HG02973 (cell line): Measurements from ENCODE around the gene STAT5B.
"Not testable (repeated sequence)": the region's sequence is repeated elsewhere in the genome, so short reads cannot be mapped to it uniquely, and the experiment has no call there.

ENCODE experiments used
- ATAC-seq: cut with Tn5 transposase; IDR thresholded peaks from one replicate; pipeline ENCODE4 v1.9.1; 2021; ENCODE audit warnings: moderate library complexity; ENCODE audit not compliant: unreplicated experiment

STAT5B gene

GRCh38 chr17:42200706-42201457 is 75.3 kb downstream of the STAT5B start:
- no peak for ATAC-seq

- no peak for ATAC-seq
Measured at GRCh38 chr17:42199416-42200011, 76.7 kb downstream of the STAT5B start.

DNA sequence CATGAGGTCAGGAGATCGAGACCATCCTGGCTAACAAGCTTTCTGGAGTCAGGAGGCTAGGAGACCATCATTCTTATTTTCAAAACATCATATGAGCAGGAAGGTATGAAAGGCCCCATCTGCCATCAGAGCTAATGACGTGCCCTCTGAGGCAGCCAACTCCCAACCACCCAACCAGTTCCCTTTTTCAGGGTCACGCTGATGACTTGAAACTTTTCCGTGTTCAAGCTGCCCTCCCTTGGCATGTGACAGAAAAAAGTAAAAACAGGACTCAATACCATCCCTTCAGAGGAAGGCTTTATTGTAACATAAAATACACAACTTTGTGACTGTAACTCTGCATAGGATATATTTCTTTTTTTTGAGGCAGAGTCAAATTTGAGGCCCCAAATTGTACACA is 77.3 kb downstream of the STAT5B start:
- ATAC-seq, result no peak

- no peak for ATAC-seq
Measured at GRCh38 chr17:42197564-42198156, 78.5 kb downstream of the STAT5B start.

GRCh38 chr17:42193969-42194899 is 82.0 kb downstream of the STAT5B start, which contains the start of gene GHDC:
TSS of gene GHDC (minus strand) at chr17:42194494. CDS start at chr17:42193581, 913 bp downstream.
- ATAC-seq, result peak; percentile 68

DNA sequence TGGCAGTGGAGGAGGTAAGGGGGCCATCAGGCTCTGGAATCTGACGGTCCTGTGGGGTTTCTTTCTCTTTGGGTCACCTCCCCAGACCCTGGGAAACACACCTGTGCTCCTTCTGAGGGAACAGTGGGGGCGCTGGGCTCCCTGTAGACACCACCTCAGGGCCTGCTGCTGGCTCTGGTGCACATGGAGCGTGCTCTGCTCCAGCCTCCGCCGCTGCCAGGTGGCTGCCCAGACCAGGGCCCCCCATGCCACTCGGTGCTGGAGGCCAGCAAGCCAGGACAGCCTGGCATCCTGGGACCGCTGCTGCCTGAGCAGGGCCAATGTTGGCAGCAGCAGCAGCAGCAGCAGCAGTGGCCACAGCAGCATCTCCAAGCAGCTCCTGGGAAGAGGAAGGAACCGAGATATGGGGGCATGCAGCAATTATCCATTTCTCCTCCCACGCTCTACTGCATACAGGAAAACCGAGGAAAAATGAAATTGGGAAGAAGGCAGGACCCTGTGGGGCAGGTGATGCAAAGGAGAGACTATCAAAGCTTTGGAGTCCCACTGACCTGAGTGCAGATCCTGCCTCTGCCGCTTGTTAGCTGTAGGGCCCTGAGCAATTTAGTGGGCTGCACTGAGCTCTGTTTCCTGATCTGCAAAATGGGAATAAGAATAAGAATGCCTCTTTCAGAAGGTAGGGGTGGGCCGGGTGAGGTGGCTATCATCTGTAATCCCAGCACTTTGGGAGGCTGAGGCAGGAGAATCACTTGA is 82.8 kb downstream of the STAT5B start:
- ATAC-seq, result no peak

DNA sequence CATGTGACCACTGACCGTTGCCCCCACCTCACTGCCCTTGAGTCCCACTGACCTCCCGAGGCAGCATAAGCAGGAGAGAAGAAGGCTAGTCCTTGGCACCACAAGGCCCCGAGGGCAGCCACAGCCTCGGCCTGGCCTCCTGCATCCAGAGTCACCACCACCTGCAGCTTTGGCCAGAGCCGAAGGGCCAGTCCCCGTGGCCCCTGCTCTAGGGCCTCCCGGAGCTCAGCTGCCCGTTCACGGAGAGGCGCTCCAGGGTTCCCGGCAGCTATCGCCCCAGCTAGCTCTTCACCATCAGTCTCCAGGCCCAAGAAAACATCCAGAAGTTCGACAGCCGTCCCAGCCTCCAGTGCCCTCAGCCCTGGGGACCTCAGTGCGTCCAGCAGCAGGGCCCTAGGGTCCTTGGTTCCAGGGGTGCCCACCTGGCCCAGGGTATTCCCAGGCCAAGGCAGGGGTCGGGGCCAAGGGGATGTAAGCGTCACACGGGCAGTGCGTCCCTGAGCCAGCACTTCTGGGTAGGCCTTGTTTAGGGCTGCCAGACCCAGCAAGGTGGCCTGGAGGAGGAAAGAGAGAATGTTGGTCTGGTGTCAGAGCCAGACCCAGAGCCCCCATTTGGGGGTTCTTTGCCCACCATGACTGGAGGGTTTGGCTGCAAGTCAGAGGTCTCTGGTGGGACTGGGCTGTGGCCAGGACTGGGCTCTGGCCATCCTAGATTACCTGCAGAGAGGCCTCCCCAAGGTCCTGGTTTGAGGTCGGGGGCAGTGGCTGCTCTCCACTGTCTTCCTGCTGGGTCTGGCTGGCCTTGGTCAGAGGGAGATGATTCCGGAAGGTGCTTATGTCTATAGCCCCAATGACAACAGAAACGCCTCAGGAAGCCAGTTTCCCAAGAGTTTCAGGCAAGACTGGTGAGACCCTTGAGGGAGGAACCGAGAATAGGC is 83.7 kb downstream of the STAT5B start:
- no peak for ATAC-seq

DNA sequence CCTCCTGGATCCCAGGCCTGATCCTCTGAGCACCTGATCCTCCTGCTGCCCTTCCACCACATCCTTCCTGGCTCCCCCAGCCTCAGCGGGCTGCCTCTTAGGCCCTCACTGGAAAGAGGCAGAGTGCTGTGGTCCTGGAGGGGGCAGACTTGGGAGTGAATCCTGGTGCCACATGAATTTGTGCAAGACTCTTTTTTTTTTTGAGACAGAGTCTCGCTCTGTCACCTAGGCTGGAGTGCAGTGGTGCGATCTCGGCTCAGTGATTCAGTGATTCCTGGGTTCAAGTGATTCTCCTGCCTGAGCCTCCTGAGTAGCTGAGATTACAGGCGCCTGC is 84.9 kb downstream of the STAT5B start:
- no peak for ATAC-seq

DNA sequence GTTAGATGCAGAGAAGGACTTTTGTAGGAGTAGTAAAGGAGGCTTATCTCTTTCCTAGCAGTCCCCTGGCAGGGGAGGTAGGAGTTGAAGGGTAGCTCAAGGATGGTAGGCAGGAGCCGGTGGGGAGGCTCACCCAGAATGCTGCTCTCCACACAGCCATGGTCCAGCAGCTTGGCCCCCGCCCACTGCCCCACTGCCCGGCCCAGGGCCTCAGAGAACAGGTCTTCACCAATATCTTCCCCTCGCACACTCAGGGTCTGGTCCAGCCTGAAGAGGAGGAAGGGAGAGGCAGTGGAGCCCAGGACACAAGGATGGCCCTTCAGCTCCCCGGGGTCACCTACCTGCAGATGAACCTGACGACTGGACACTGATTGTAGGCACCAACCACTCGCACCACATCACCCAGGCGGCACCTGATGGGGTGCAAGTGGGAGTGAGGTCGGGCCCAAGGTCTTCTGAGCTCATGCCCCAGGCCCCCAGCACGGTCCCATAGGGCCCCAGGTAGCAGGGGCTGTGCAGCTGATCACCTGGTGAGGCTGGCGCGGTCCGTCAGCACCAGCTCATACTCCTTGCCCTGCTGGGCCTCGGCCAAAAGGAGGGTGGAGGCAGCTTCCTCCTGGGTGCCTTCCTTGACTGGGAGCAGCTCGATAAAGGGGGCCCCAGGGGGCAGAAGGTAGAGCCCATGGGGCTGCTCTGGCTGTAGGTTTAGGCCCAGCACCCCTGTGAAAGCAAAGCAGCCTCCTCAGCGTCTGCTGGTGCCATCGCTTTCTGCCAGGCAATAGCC is 85.5 kb downstream of the STAT5B start:
- no peak for ATAC-seq

GRCh38 chr17:42189651-42189965 is 86.6 kb downstream of the STAT5B start:
- no peak for ATAC-seq

GRCh38 chr17:42188749-42189650 is 87.2 kb downstream of the STAT5B start:
- no peak for ATAC-seq

- ATAC-seq, result no peak
Measured at GRCh38 chr17:42187833-42188232, 88.4 kb downstream of the STAT5B start.

DNA sequence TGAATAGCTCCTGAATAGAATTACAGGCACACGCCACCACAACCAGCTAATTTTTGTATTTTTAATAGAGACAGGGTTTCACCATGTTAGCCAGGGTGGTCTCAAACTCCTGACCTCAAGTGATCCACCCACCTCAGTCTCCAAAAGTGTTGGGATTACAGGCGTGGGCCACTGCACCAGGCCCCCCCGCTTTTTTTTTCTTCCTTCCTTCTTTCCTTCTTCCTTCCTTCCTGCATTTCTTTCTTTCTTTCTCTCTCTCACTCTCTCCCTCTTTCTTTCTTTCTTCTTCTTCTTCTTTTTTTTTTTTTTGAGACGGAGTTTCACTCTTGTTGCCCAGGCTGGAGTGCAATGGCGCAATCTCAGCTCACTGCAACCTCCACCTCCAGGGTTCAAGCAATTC is 90.0 kb downstream of the STAT5B start:
- not testable (repeated sequence) for ATAC-seq

DNA sequence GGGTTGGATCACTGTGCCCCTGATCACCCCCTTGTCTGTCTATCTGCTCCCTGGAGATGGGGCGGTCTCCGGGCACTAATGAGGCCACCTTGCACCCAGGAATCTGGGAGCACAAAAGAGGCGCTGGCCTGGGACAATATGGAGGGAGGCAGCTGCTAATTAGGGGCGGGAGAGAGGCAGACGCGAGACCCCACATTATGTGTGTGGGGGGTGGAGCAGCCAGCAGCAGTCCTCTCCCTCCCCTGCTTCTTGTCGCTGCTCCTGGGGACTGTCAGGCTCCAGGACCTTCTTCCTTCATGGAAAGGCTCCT is 90.6 kb downstream of the STAT5B start:
- no peak for ATAC-seq

GRCh38 chr17:42184713-42185620 is 91.2 kb downstream of the STAT5B start, which contains the start of gene HCRT:
TSS of gene HCRT (minus strand) at chr17:42185452. CDS start at chr17:42185365, 87 bp downstream.
- ATAC-seq, result no peak

- ATAC-seq, result peak; percentile 50
Measured at GRCh38 chr17:42183741-42184711, 92.2 kb downstream of the STAT5B start.
